Stimulated activated CD4-positive, alpha-beta T cell treated with anti-CD3 and anti-CD28 coated beads, Interleukin-2, amount 100 ng/mL, for 48 hours (primary cell): ENCODE data around the gene CCDC93.

Source experiments
- DNase-seq, 2 donors: peaks; one replicate each; pipeline ENCODE4 v3.0.0-alpha.2; 2020

The CCDC93 gene, protein sequence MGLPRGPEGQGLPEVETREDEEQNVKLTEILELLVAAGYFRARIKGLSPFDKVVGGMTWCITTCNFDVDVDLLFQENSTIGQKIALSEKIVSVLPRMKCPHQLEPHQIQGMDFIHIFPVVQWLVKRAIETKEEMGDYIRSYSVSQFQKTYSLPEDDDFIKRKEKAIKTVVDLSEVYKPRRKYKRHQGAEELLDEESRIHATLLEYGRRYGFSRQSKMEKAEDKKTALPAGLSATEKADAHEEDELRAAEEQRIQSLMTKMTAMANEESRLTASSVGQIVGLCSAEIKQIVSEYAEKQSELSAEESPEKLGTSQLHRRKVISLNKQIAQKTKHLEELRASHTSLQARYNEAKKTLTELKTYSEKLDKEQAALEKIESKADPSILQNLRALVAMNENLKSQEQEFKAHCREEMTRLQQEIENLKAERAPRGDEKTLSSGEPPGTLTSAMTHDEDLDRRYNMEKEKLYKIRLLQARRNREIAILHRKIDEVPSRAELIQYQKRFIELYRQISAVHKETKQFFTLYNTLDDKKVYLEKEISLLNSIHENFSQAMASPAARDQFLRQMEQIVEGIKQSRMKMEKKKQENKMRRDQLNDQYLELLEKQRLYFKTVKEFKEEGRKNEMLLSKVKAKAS

DNA sequence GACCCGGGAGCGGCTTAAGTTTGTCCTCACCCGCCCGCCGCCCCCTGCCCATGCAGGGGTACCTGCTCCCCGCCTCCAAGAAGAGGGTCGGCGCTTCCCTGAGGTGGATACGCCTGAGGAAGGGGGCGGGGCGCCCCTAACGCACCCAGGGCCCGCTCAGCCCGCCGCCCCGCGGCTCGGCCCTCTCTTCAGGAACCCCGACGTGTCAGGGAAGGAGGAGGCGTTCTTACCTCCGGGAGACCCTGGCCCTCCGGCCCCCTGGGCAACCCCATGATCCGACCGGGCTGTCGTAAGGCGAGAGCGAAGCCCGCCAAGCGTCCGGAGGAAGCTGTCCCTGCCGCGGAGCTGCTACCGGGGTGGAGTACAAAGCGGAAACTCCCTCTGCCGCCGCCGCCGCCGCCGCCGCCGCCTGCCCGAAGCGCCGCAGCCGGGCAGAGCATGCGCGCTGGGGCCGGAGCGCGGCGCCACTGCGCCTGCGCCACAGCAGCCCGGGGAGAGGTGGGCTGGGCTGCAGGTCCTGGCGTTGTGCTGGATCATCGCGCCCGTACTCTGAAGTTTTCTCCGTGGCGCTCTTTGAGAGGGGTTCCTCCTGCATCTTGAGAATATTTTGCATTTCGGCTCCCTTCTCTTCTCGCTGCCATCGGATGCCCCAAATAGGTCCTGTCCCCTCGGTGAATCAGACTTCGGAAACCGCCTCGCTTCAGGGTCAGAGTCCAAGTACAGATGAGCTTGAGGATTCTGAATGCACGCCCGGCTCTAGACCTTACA, at the start of gene CCDC93:
Gene CCDC93 (minus strand): TSS at position 347 of the 768 bp plus-strand sequence. CDS start 75 bp downstream, at position 272.
- DNase-seq: peak; percentile 76 to 85

- DNase-seq: no peak
These were observed 48.8 kb upstream of the CCDC93 start for GRCh38 chr2:118062669-118063068.

- DNase-seq: no peak
These were observed 48.2 kb upstream of the CCDC93 start for GRCh38 chr2:118062048-118062447.

DNA sequence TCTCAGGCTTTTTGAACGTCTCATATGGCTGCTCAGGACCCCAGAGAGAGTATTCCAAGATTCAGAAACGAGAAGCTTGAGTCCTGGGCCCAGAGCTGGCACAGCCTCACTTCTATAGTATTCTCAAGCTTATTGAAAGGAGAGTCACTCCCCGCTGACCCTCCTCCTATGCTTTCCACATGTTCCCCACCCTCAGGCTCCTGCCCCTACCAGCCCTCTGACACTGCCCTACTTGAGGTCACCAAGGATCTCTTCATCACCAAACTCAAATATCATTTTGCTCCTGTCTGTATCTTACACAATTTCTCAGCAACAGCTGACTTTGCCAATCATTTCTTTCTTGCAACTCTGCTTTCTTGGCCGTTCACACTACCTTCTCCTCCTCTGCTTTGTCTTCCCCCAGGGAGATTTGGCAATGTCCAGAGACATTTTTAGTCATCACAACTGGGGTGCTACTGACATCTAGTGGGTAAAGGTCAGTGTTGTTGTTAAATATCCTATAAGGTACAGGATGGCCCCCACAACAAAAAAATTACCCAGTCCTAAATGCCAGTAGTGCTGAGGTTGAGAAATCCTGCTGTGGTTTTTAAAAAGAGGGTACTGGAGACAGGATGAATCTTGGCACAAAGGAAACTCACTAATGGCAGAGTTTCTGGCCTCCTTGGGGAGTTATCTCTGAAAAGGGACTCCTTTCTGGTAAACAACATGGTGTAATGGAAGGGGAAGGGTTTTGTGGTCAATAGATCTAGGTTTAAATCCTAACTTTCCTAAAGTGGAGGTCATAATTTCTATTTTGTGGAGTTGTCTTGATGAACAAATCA, 47.5 kb upstream of the CCDC93 start:
- DNase-seq: no peak

DNA sequence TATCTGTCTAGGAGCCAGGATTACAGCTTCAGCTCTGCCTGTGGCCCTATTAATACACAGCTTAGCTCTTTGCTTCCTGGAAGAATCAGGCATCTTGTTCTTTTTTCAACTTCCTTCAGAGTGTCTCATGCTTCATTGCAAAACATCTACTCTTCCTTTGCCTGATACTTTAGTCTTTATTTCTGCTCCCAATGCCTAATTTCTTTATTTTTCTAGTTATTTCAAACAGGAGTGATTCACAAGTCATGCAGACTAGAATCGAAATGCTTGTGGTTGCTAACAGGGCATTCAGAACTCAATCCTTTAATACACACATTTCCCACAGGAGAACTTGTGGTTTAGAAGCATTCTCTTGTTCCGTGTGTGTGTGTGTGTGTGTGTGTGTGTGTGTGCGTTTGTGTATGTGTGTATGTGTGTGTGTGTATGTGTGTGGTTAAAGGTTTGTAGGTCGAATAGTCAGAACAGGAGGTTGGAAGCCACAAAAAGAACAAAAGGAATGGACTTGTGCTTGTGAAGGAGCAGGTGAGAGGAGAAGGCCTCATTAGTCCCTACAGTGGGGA, 46.1 kb upstream of the CCDC93 start:
- DNase-seq: no peak

GRCh38 chr2:118058951-118059350, 45.1 kb upstream of the CCDC93 start:
- no peak for DNase-seq

- no peak for DNase-seq
These were observed 42.9 kb upstream of the CCDC93 start for GRCh38 chr2:118056801-118057200.

DNA sequence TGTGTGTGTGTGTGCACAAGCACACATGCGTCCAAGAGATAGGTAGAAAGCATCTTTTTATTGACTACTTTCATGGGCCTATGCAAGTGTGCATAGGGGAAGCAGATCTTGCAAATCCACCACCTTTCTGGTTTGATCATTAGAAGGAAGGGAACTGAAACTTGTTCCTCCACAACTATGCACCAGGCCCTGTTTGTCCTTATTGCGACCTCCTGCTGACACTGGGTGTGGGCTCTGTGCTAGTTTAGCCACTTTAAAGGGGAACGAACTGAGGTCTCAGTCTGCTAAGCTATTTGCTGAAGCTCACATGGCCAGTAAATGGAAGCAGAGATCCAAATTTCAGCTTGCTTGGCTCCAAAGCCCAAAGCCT, 42.3 kb upstream of the CCDC93 start:
- no peak for DNase-seq

- DNase-seq: no peak
These were observed 41.8 kb upstream of the CCDC93 start for GRCh38 chr2:118055512-118056164.

DNA sequence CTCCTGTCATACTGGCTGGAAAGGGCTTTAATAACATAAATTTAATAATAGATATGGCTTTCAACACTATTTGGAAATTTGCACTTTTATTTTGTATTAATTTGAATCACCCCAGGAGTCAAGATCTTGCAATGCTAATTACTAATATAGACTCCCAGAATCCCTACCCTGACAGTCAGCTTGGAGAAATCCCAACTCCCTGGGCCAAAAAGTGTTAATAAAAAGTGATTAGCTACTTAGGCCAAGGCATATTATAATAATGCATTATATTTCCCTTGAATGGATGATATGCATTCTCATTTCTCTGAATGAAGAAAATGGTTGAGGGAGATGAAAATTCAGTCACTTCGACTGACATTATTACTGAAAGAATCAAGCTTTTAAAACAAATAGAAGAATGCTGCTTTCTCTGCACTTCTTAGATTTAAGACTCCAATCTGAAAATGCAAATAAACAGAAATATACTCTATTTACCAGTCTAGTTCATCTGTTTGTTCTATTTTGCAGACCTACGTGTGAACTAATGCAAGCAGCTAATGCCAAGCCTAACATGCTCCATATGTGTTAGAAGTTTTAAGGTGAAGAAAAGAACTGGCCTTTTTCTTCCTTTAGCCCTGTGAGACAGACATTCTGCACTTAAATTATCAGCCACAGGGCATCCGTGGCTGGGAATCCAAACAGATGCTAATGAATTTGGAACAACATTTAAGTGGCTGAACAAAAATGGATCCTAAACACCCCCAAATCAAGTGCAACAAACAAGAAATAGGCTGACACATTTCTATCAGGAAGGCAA, 40.5 kb upstream of the CCDC93 start:
- no peak for DNase-seq

GRCh38 chr2:118053681-118054080, 39.8 kb upstream of the CCDC93 start:
- DNase-seq: no peak

- DNase-seq: no peak
These were observed 38.6 kb upstream of the CCDC93 start for GRCh38 chr2:118052474-118052873.

- DNase-seq: no peak
These were observed 38.0 kb upstream of the CCDC93 start for GRCh38 chr2:118051826-118052358.

- DNase-seq: no peak
These were observed 37.1 kb upstream of the CCDC93 start for GRCh38 chr2:118050974-118051373.

DNA sequence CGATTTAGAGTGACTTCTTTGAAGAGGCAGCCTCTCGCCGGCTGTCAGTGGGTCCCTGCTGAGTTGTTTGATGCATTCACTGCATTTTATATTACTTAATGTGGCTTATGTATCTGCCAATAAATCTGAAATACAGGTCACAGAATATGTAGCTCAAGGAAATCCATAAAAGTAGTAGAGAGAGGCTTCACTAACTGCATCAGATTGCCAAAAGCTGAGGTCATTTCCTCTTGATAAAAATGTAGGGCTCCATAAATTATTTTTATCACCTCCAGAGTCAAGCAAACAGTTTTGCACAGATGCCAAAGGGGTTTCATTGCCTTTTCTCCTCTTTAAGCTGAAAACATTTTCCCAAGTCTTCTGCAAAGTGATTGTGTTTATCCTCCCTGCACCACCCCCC, 36.5 kb upstream of the CCDC93 start:
- DNase-seq: no peak

DNA sequence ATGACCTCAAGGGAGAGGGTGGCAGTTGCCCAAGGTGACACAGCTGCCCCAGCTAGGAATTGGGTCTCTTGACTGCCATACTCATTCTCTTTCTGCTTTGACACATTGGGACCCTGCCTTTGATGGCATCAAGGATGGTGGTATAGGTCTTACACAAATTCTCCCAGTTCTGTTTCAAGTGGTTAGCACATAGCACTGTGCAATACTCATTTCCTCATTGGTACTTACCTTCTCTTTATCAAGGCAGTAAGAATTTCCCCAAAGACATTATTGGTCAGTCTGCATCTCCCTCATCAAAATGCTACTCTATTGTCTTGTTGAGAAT, 35.9 kb upstream of the CCDC93 start:
- no peak for DNase-seq

- no peak for DNase-seq
These were observed 35.4 kb upstream of the CCDC93 start for GRCh38 chr2:118049140-118049815.

GRCh38 chr2:118048401-118048800, 34.5 kb upstream of the CCDC93 start:
- DNase-seq: no peak

DNA sequence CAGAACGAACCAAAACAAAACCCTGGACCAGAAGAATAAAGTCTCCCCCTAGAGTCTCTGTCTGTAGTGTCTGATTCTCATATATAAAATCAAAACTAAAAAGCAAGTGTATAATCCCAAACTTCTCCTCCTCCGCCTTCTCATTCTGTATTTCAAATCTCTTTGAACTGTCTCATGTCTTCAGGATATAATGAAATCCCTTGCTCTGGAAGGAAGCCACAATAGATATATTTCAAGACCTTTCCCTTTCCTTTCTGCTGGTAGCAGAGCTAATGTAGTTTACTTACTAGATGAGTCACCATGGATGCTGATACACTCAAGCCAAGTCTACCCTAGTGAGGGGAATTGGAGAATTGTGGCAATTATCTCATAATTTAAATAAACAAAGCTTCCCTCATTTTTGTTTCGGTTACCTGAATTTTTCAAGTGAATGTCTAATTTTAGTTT, 33.5 kb upstream of the CCDC93 start:
- no peak for DNase-seq

- DNase-seq: no peak
These were observed 32.9 kb upstream of the CCDC93 start for GRCh38 chr2:118046634-118047210.
